HL-60/S4 (cell line): Measurements from ENCODE around the gene IMP3.
"Not testable (repeated sequence)": the region's sequence is repeated elsewhere in the genome, so short reads cannot be mapped to it uniquely, and the experiment has no call there.

ENCODE experiments used
- in situ Hi-C: fragments of 300-500 bp; cut with MboI; formaldehyde crosslinking; loops from 2 replicates; pipeline ENCODE4 v1.14.3; 2022; ENCODE audit warnings: low sequenced_read_pairs

Gene IMP3

GRCh38 chr15:75639709-75640482, at the start of gene IMP3:
Gene IMP3, minus strand, starts transcription at chr15:75640224. Its CDS starts 56 bp downstream, at chr15:75640168.
- in situ Hi-C loops: loop anchor here (25.0 kb wide), 1 partner anchor 628 kb away; the partner anchor contains the start of gene PPCDC

- in situ Hi-C loops: loop anchor here (5.0 kb wide), 1 partner anchor 103 kb away; no protein-coding TSS in a partner anchor
Measured at GRCh38 chr15:75689429-75689828, 49.4 kb upstream of the IMP3 start.

- in situ Hi-C loops: loop anchor here (5.0 kb wide), 1 partner anchor 103 kb away; no protein-coding TSS in a partner anchor
Measured at GRCh38 chr15:75688831-75689230, 48.8 kb upstream of the IMP3 start.

DNA sequence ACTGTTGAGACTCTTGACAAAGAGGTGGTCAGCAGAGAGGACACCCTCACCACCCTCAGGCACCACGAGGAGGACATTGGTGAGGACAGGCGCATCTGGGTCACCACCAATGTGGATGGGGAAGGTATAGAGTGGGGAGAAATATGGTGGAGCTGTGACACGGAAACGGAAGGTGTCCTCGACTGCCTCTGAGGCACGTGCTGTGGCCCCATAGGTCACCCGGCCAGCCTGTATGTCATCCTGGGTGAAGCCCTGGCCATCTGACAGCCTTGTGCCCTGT, 48.2 kb upstream of the IMP3 start:
- in situ Hi-C loops: loop anchor here (5.0 kb wide), 1 partner anchor 104 kb away; no protein-coding TSS in a partner anchor

DNA sequence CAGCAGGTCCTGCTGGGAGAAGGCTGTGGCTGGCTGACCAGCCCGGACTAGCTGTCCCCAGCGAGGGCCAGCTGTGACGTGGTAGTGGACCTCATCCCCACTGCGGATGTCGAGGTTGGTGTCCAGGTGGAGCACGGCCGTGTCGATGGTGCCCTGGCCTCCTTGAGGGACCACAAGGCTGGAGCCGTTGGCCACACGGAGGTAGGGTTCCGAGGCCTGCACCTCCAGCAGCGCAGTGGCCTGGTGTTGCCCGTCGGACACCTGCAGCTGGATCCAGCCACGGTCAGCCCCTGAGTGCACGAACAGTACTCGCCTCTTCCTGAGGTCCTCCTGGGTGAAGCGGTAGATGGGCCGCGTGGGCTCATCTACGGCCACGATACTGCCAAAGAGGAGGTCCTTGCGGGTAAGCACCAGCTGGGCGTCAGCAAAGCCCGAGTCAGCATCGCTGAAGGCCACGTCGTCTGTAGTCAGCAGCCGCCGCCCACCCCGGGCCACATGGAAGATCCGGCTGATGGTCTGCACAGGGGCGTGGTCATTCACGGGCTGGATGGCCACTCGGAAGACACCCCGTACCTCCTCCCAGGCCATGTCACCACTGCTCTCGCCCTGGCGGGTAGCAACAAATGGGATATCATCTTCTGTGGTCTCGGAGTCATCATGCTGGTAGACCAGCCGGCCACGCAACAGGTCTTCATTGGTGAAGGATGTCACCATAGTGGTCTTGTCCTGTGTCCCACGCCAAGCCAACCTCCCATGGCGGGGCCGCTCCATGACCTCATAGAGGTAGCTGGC, 47.7 kb upstream of the IMP3 start:
- in situ Hi-C loops: loop anchor here (5.0 kb wide), 1 partner anchor 105 kb away; no protein-coding TSS in a partner anchor

DNA sequence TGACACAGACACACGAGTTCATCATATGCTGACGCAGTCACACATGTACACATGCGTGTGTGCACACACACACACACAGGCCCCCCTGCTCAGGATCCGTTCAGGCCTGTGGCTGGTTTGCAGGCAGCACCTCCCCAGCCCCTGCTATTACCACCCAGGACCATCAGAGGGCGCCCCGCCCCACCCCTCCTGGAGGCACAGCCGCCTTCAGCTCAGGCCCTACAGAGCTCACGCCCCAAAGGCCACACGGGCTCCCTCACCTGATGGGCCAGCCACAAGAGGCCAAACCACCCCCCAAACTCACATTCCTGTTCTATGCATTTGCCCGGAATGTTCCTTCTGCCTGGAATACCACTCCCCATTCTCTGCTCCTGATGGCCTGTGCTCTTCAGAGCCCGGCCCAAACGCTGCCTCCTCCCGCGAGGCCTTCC, 46.2 kb upstream of the IMP3 start:
- in situ Hi-C loops: loop anchor here (5.0 kb wide), 1 partner anchor 106 kb away; no protein-coding TSS in a partner anchor

DNA sequence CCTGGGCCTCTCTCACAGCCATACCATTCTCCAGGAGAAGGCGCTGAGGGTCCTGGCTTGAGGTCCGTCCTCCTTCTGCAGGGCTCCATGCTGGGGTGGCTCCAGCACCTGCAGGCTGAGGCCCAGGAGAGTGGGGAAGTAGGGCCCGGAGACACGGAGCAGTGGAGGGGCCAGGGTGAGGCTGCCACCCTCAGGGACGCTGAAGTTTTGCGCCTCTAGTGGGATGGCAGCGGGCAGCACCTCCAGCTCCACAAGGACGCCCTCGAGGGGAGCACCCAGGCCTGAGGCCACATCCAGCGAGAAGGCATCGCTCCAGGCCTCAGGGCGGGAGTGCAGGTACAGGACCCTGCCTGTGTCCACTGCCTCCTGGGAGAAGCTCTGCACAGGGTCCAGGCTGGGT, 45.2 kb upstream of the IMP3 start:
- in situ Hi-C loops: loop anchor here (5.0 kb wide), 1 partner anchor 107 kb away; no protein-coding TSS in a partner anchor

DNA sequence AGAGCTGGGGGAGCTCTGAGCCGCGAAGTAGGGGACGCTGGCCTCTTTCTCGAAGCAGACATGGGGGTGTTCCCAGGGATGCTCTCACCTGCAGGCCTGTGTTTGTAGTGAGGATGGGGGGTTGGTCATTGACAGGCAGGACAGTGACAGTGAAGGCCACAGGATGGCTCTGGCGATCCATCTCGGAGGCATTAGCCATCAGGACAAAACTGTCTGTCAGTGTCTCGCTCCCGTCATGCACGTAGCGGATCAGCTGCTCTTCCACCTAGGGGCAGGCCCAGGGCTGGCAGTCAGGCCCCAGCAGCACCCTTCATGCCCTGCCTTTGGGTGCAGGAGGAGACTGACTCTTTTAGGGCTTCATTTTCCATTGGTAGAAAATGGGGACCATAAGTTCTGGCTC, 44.6 kb upstream of the IMP3 start:
- in situ Hi-C loops: loop anchor here (5.0 kb wide), 1 partner anchor 108 kb away; no protein-coding TSS in a partner anchor

GRCh38 chr15:75683646-75684312, 43.8 kb upstream of the IMP3 start:
- in situ Hi-C loops: not testable (repeated sequence)

DNA sequence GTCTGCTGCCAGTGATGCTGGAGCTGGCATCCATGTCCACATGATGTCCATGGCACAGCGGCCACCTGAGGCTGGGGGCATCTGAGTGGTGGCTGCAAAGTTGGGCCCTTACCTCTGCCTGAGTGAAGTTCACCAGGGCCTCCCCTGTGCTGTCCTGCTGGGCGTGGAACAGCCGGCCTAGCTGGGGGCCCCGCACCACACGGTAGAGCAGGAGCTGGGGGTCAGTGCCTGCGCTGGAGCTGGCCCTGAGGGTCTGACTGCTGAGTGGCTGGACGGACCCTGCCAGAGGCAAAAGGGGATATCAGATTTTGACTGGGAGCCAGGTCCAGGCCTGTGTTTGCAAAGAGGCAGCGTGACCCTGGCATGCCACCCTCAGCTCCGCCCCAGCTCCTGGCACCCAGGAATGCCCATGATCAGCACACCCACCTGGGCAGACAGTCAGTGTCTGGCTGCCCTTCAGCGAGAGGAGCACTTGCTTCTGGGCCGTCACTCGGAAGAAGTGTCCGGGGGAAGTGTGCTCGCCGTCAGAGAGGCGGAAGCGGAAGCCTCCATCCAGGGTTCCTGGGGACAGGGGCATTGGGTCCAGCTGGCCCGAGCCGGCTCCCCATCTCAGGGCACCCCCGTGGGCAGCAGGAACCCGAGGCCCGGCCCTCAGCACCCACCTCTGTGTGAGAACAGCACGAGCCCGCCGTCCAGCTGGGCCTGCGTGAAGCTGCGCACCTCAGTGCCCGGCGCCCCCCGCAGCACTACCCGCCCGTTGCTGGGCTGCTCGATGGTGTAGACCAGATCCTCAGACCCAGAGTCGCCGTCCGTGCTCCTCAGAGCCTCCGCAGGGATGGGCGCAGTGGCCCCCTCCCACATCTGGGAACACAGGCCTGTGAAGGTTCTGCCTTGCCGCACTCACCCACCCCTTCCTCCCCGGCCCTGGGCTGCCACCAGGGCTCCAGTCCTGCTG, 42.4 kb upstream of the IMP3 start:
- in situ Hi-C loops: no loop called here

- in situ Hi-C loops: no loop called here
Measured at GRCh38 chr15:75680007-75680789, 40.2 kb upstream of the IMP3 start.

- in situ Hi-C loops: loop anchor here (10.0 kb wide), 1 partner anchor 454 kb away; no protein-coding TSS in a partner anchor
Measured at GRCh38 chr15:75678324-75678690, 38.3 kb upstream of the IMP3 start.

- in situ Hi-C loops: loop anchor here (10.0 kb wide), 1 partner anchor 453 kb away; no protein-coding TSS in a partner anchor
Measured at GRCh38 chr15:75677465-75678323, 37.7 kb upstream of the IMP3 start.

- in situ Hi-C loops: loop anchor here (10.0 kb wide), 1 partner anchor 452 kb away; no protein-coding TSS in a partner anchor
Measured at GRCh38 chr15:75676688-75677464, 36.9 kb upstream of the IMP3 start.

GRCh38 chr15:75675579-75676404, 35.8 kb upstream of the IMP3 start:
- in situ Hi-C loops: loop anchor here (10.0 kb wide), 1 partner anchor 451 kb away; no protein-coding TSS in a partner anchor

- in situ Hi-C loops: loop anchor here (10.0 kb wide), 1 partner anchor 450 kb away; no protein-coding TSS in a partner anchor
Measured at GRCh38 chr15:75674366-75674765, 34.3 kb upstream of the IMP3 start.
